H1 (cell line): ENCODE data around the gene THPO. TPM values are rescaled to one million over a fixed set of nuclear protein-coding genes. Genes with fewer than 3 reads are reported as not detected.

ENCODE experiments used
- CTBP2 ChIP-seq: IDR thresholded peaks from 2 replicates; pipeline ENCODE4 v1.7.0; 2011; ENCODE audit warnings: borderline replicate concordance, mild to moderate bottlenecking, moderate library complexity, mixed read lengths, low read length; ENCODE audit not compliant: insufficient read depth, insufficient read length
- MAX ChIP-seq: IDR thresholded peaks from 2 replicates; pipeline ENCODE4 v1.6.1; 2012; ENCODE audit warnings: inconsistent platforms
- TAF7 ChIP-seq: optimal IDR thresholded peaks from 2 replicates; pipeline ENCODE3; 2011; ENCODE audit warnings: low read depth, mild to moderate bottlenecking, inconsistent platforms, low read length, moderate library complexity, borderline replicate concordance
- polyA plus RNA-seq, 7 experiments: library from polyadenylated mRNA; depleted of rRNA in 3 of 7; stranded (reverse) in 5 of 7; unstranded in 2 of 7; fragments of >200 nt in 5 of 7; fragments of 200-250 nt in 2 of 7; gene quantifications; 1 replicate in 5 of 7; 2 replicates in 1 of 7; 4 replicates in 1 of 7; pipeline versions ENCODE4 v1.2.1 to v1.2.3, GENCODE V29; 2011 to 2013; ENCODE audit warnings: missing spikeins in 2 of 7, mixed read lengths in 2 of 7
- total RNA-seq: library from RNA; stranded (reverse); fragmentation: NEBNext Ultra II Directional; extraction: Animal tissue kit (Norgen Biotek cat#: 25700); gene quantifications from 2 replicates; pipeline ENCODE4 v1.2.1, GENCODE V29; 2021

Gene THPO
- total and polyA plus RNA-seq, 2 of the 8 experiments (the other 6 are each of a cell fraction or from before 2014, with no cell fraction given): 0.82 to 1.2 TPM

- TF ChIP-seq CTBP2 (no peak), MAX (no peak), TAF7 (no peak)
Measured at GRCh38 chr3:184391266-184391665, 13.3 kb upstream of the THPO start (continued).
